Right lobe of liver (tissue), 6 donors: ENCODE measurements around the gene TMED3. TPM values are rescaled to one million over a fixed set of nuclear protein-coding genes. Genes with fewer than 3 reads are reported as not detected.
A peak's percentile ranks its signal among the peaks of the same experiment; 100 is the strongest.

Experiments used
- ATAC-seq, 4 donors: fragments of 200-7000 bp; cut with Tn5 transposase; one replicate each; pipeline ENCODE4 v1.9.1; 2020; ENCODE audit warnings: mild to moderate bottlenecking in 4 of 4, moderate library complexity in 4 of 4
- DNase-seq, 3 donors: peaks; one replicate each; pipeline ENCODE4 v3.0.0-alpha.2; 2020
- H3K27ac ChIP-seq, 3 donors: fragments of 200-600 bp; one replicate each; pipeline ENCODE4 v1.8.0; 2022
- H3K27me3 ChIP-seq, 2 donors: fragments of 200-600 bp; one replicate each; pipeline ENCODE4 v1.8.0; 2022
- H3K36me3 ChIP-seq, 4 donors: fragments of 200-600 bp; sonication (generic) in 1 of 4; one replicate each; pipeline versions ENCODE4 v1.5.1 to v1.8.0; 2017 to 2022; ENCODE audit warnings: control low read depth in 1 of 4
- H3K4me1 ChIP-seq, 4 donors: fragments of 200-600 bp; sonication (generic) in 1 of 4; one replicate each; pipeline versions ENCODE4 v1.5.1 to v1.8.0; 2017 to 2022; ENCODE audit warnings: control low read depth in 1 of 4
- H3K4me3 ChIP-seq, 3 donors: fragments of 200-600 bp; one replicate each; pipeline ENCODE4 v1.8.0; 2022
- H3K9me3 ChIP-seq, 4 donors: fragments of 200-600 bp; sonication (generic) in 1 of 4; one replicate each; pipeline versions ENCODE4 v1.5.1 to v1.8.0; 2017 to 2022; ENCODE audit warnings: control low read depth in 1 of 4
- CTCF ChIP-seq, 4 donors: fragments of 200-600 bp in 3 of 4; fragments of 450-650 bp in 1 of 4; IDR thresholded peaks; one replicate each; pipeline versions ENCODE4 v1.5.1 to v1.8.0; 2016 to 2022; ENCODE audit warnings: antibody characterized with exemption in 4 of 4, mild to moderate bottlenecking in 2 of 4
- POLR2A ChIP-seq: fragments of 450-650 bp; IDR thresholded peaks from one replicate; pipeline ENCODE4 v1.6.1; 2017; ENCODE audit warnings: antibody characterized with exemption, mild to moderate bottlenecking
- WGBS: methylation state at CpG from one replicate; pipeline ENCODE4 v1.1.6; 2018; ENCODE audit warnings: low coverage, low lambda C conversion rate; ENCODE audit not compliant: insufficient coverage; ENCODE audit errors: missing lambda C conversion rate; 5-methylcytosine and 5-hydroxymethylcytosine counted together
- intact Hi-C, 2 donors: fragments of 100-400 bp; cut with DNase I; formaldehyde crosslinking; loops; one replicate each; pipeline versions ENCODE4 v1.11.2 to v1.14.1; 2022
- total RNA-seq, 6 experiments: library from RNA; depleted of rRNA in 2 of 6; stranded (reverse); fragments of >200 nt in 2 of 6; fragmentation: NEBNext Ultra II Directional in 3 of 6; extraction: Animal tissue kit (Norgen Biotek cat#: 25700) in 3 of 6; gene quantifications; one replicate each; pipeline versions ENCODE4 v1.1.0 to v1.2.4, GENCODE V29; 2016 to 2023
- donor health status: DM: no; HTN: yes; CAD: no.
- donor health status: DM: no; HTN: no; CAD: no.
- donor health status: DM: no; HTN: no; CAD: no.
- donor health status: DM: no; HTN: yes; CAD: no.
- donor health status: DM: no; HTN: yes; CAD: no.

The TMED3 gene
- total RNA-seq, 6 experiments from 2014 or later: 5.5 to 15.2 (median 8.1) TPM

GRCh38 chr15:79332824-79333510, 22.1 kb downstream of the TMED3 start:
- H3K4me1 ChIP-seq: no peaks in the 10 kb centered on the region
- H3K27me3 ChIP-seq: no peaks in the 10 kb centered on the region
- WGBS: 70% methylated on average over 5 of the region's 5 CpGs
- no peaks in the 10 kb centered on the region for H3K9me3 ChIP-seq
- DNase-seq: no peak
- intact Hi-C loops: no loop called here
- no peak for ATAC-seq
- no peak overlapping the region for H3K4me3 ChIP-seq
- no peaks in the 10 kb centered on the region for H3K36me3 ChIP-seq
- H3K27ac ChIP-seq: no peak overlapping the region
- no peak for TF ChIP-seq CTCF (IDR thresholded peaks at IDR 0.05)
- TF ChIP-seq POLR2A: no peak

GRCh38 chr15:79337591-79337990, 26.7 kb downstream of the TMED3 start:
- intact Hi-C loops: no loop called here
- ATAC-seq: peak in 3 of 4 donors; percentile 16 to 44 (median 22)
- no peaks in the 10 kb centered on the region for H3K36me3 ChIP-seq

GRCh38 chr15:79339588-79340314, 28.8 kb downstream of the TMED3 start:
- Histone ChIP-seq H3K27ac (no peak overlapping the region), H3K4me1 (no peaks in the 10 kb centered on the region), H3K4me3 (no peak overlapping the region), H3K9me3 (no peaks in the 10 kb centered on the region), H3K36me3 (no peaks in the 10 kb centered on the region), H3K27me3 (no peaks in the 10 kb centered on the region)
- DNase-seq (no peak), ATAC-seq (peak; percentile 30 to 52 (median 41))
- intact Hi-C loops: no loop called here
- WGBS: 75% methylated on average over 3 of the region's 3 CpGs
- no peak for TF ChIP-seq POLR2A
- TF ChIP-seq CTCF (IDR thresholded peaks at IDR 0.05): peak; percentile 59 to 77 (median 76)

More at GRCh38 chr15:79337591-79337990, 26.7 kb downstream of the TMED3 start:
- DNase-seq: no peak
- Histone ChIP-seq H3K27me3 (no peaks in the 10 kb centered on the region), H3K9me3 (no peaks in the 10 kb centered on the region), H3K4me3 (no peak overlapping the region), H3K4me1 (no peaks in the 10 kb centered on the region), H3K27ac (no peak overlapping the region)
- TF ChIP-seq POLR2A: no peak
- TF ChIP-seq CTCF (IDR thresholded peaks at IDR 0.05): no peak
- WGBS: 47% methylated on average over 7 of the region's 7 CpGs

GRCh38 chr15:79340315-79340602, 29.3 kb downstream of the TMED3 start:
- intact Hi-C loops: no loop called here

More at GRCh38 chr15:79340315-79340602, 29.3 kb downstream of the TMED3 start:
- Histone ChIP-seq H3K4me1 (no peaks in the 10 kb centered on the region), H3K27me3 (no peaks in the 10 kb centered on the region), H3K9me3 (no peaks in the 10 kb centered on the region), H3K27ac (no peak overlapping the region), H3K36me3 (no peaks in the 10 kb centered on the region), H3K4me3 (no peak overlapping the region)
- 56% methylated on average over 5 of the region's 5 CpGs for WGBS
- DNase-seq: no peak
- TF ChIP-seq CTCF (IDR thresholded peaks at IDR 0.05) (no peak), POLR2A (no peak)
- no peak for ATAC-seq
